Measurements from ENCODE around the gene MFSD11. TPM values are rescaled to one million over a fixed set of nuclear protein-coding genes. Genes with fewer than 3 reads are reported as not detected.

MFSD11 gene
- total and polyA plus RNA-seq, 2 donors (not counting 3 experiments of a cell fraction or from before 2014, with no cell fraction given): 23.5 to 35.2 TPM

DNA sequence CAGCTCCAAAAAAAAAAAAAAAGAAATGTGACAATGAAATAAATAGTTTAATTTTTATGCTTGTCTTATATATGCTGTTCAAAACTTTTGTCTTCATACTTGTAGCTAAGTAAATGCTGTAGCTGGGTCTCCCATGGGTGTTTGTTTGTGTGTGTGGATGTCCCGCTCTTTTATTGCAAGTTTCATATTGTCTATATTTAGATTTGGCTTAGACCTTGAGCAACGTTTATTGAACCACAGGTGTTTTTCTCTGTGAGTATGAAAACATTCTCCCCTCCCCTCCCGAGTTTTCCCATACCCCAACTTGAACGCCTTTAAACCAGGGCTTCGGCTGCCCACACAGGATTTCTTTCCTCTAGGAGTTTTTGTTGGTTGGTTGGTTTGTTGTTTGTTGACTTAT, 45.2 kb downstream of the MFSD11 start:
- Histone ChIP-seq H3K9ac (replicated peaks; ENCODE audit: extremely low read depth, insufficient read depth, low read length) (no peak overlapping the region), H4K20me1 (replicated peaks; ENCODE audit: control insufficient read depth, extremely low read depth, insufficient read depth, low read length) (no peaks in the 10 kb centered on the region), H3K27ac (ENCODE audit: insufficient read depth, low read depth, low read length) (no peak overlapping the region), H3K9me3 (replicated peaks; ENCODE audit: control insufficient read depth, insufficient read depth, low read length) (no peaks in the 10 kb centered on the region), H3K36me3 (ENCODE audit: control insufficient read depth in 2 of 2, extremely low read depth in 1 of 2, insufficient read depth in 2 of 2, low read length in 2 of 2) (peaks cover 0 to 5% of the 10 kb centered on the region in 2 experiments), H3K4me2 (ENCODE audit: insufficient read depth, low read length) (no peak overlapping the region), H3K27me3 (ENCODE audit: control insufficient read depth in 2 of 2, insufficient read depth in 2 of 2, low read length in 2 of 2) (no peaks in the 10 kb centered on the region), H3K4me1 (ENCODE audit: control insufficient read depth, extremely low read depth, insufficient read depth, low read length) (peaks cover 6% of the 10 kb centered on the region), H2AFZ (ENCODE audit: low read depth, low read length) (no peak overlapping the region), H3K4me3 (replicated peaks in 1 of 3; ENCODE audit: insufficient read depth in 1 of 3, low read depth in 1 of 3, low read length in 3 of 3) (no peak overlapping the region), H3K79me2 (ENCODE audit: control insufficient read depth, insufficient read depth, low read length) (no peaks in the 10 kb centered on the region), H3K9me1 (replicated peaks; ENCODE audit: control insufficient read depth, extremely low read depth, insufficient read depth, low read length) (no peaks in the 10 kb centered on the region)
- no peak for DNase-seq (ENCODE audit: low read depth, low spot score)
- TF ChIP-seq, protein P1, sequence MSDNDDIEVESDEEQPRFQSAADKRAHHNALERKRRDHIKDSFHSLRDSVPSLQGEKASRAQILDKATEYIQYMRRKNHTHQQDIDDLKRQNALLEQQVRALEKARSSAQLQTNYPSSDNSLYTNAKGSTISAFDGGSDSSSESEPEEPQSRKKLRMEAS (IDR thresholded peaks at IDR 0.05; ENCODE audit: insufficient read depth, insufficient read length): no peak
- no peak for TF ChIP-seq EZH2 (IDR thresholded peaks at IDR 0.05; ENCODE audit: borderline replicate concordance, low read depth, low read length, severe bottlenecking)
- no peak for TF ChIP-seq POLR2AphosphoS5 (IDR thresholded peaks at IDR 0.05; ENCODE audit: insufficient read depth, low read depth, low read length)
- TF ChIP-seq JUN (IDR thresholded peaks at IDR 0.05; ENCODE audit: borderline replicate concordance, insufficient read depth, insufficient read length, low read depth): no peak
- TF ChIP-seq MYC (IDR thresholded peaks at IDR 0.05; ENCODE audit: low read depth, low read length): no peak
- TF ChIP-seq GATA2 (IDR thresholded peaks at IDR 0.05; ENCODE audit: insufficient read depth, insufficient read length, low read depth, low read length): no peak
- no peak for TF ChIP-seq FOS (IDR thresholded peaks at IDR 0.05; ENCODE audit: borderline replicate concordance, insufficient read depth, low read length)
- TF ChIP-seq CTCF (IDR thresholded peaks at IDR 0.05; ENCODE audit: extremely low read depth in 1 of 2, insufficient read depth in 1 of 2, low read depth in 1 of 2, low read length in 2 of 2): no peak
- TF ChIP-seq POLR2A (IDR thresholded peaks at IDR 0.05; ENCODE audit: low read depth, low read length): no peak
- ChIA-PET CTCF (interaction anchor here (0.8 kb wide), 1 partner anchor 56 kb away, joined by 3 read pairs; no protein-coding TSS in a partner anchor), POLR2A (no interaction called here)
- no TSS peak for BruUV-seq (replicated peaks)
- intact Hi-C loops (cut with micrococcal nuclease) (no loop called here), dilution Hi-C loops (cut with MboI; ENCODE audit: extremely low pct_ligation_motif_present, low sequenced_read_pairs) (no loop called here)
- FAIRE-seq: no peak
